GM21526 (cell line): ENCODE measurements around the gene TMEM245.

Experiments used
- ATAC-seq: cut with Tn5 transposase; IDR thresholded peaks from one replicate; pipeline ENCODE4 v1.9.1; 2021; ENCODE audit warnings: moderate library complexity; ENCODE audit not compliant: unreplicated experiment, low FRiP score

Gene TMEM245

DNA sequence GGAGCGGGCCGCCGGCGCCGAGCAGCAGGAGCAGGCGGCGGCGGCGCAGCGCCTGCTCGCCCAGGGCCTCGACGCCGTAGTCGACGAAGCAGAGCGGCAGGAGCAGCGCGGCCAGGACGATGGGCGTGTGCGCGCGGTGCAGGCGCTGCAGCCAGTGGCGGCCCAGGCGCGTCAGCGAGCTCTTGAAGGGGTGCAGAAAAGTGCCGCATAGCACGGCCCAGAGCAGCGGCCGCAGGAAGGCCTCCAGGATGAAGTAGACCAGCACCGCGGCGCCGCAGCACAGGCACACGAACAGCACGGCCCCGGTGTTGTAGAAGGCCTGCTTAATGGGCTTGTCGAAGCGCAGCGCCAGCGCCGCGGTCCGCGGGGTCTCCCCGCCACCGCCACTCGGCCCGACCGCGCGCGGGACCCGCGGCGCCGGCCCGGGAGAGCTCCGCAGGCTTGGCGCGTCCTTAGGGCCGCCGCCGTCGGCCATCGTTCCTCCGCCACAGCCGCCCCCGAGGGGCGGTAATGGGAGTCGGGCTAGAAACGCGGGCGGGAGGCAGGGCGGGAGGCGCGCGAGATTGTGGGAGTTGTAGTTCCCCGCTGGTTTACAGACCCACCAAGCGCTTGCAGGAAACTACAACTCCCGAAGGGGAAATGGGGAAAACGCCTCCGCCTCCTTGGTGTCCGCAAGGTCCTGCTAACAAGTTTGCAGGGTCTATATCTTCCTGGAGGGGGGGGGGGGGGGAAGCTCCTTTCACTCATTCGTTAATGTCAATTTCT lies at the start of gene TMEM245:
Gene TMEM245 (minus strand): TSS at position 509 of the 765 bp plus-strand sequence. CDS start 34 bp downstream, at position 475.
- ATAC-seq = peak; percentile 86

DNA sequence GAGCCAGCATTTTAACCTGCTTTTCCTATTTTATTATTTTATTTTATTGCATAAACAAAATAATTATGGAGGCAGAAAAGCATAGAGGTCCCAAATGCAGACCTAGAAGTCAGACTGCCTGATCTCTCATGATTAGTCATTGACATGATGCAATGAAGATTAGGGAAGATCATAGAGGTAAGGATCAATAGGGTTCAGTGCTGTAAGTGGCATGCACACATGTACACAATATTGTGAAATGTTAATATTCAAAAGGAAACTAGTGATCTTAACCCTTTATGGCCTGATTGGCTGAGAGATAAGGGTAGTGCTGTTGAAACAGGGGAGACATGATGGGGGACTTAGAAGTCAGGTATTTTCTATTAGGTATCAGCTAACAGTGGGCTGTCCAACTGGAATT lies 48.4 kb upstream of the TMEM245 start:
- ATAC-seq = no peak

DNA sequence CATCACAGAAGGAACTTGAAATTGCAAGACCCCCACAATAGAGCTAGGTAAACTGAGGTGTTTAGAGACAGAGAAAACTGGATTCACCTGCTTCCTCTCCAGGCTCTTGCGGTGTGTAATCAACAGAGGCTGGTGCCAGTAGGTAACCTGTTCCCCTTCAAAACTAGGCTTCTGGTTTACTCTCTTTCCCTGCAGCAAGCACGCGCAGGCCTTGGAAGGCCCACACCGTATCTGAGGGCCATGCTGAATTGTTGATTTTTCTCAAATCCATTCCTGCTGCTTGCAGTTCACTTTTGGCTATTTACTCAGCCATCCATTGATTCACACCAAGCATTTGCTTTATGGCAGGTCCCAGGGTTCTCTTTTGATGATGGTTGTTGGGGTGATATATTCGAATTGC lies 48.0 kb upstream of the TMEM245 start:
- no peak for ATAC-seq

DNA sequence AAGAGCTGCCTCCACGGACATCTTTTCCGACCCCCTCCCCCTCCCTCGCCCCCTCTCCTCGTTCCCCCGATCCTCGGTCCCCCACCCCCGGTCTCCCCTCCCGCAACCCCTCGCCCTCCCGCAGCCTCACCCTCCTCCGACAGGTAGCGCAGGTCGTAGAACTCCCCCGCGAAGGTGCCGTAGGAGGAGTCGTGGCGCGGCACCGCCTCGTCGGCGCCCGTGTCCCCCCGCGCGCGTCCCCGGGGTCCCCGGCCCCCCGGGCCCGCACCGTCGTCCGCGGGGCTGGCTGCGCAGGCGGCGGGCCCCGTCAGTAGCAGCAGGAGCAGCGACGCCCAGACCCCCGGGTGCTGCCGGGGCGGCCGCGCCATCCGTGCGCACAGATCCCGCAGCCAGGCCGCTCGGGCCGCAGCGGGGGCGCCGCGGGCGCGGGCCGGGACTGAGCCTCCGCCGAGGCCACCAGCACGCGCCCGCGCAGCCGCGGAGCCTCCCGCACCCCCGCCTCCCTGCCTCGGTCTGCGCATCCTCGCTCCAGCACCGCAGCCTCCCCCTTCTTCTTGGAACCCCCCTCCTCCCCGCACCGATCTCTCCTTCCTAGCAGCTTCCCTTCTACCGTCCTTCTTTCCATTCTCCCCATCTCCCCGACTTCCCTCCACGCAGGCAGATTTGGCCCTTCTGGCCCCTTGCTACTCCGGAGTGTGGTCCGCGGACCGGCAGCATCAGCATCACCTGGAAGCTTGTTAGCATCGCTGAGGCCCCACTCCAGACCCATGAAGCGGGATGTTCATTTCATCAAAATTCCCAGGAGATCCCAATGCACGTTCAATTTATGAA lies 47.2 kb upstream of the TMEM245 start, which contains the start of gene FRRS1L:
Gene FRRS1L (minus strand): TSS at position 479 of the 831 bp plus-strand sequence. CDS start 111 bp downstream, at position 368.
- no peak for ATAC-seq

DNA sequence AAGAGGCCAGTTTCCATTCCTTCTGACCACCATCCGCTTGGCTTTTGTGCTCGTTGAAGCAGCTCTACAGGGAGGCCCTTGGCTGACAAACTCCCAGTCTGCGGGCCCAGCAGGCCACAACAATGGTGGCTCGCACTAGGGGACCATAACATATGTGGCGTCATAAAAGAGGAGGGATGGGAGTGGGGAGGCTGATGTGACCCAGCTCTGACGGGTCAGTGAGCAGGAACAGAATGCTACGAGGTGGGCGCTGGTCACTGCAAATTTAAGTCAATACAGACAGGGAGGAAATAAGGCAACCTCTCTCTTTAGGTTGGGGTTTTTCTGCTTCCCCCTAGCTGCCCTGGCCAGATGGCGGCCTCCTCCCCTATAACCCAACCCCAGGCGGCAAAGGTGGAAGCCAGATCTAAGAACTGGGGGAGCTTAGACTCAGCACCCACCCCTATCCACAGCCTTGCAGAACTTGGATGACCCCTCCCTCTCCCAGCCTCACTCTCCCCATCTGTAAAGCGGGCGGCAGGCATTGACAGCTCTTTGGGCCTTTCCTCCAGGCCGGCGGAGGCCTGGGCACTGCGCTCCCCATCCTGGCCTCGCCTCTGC lies 46.5 kb upstream of the TMEM245 start:
- ATAC-seq = no peak

DNA sequence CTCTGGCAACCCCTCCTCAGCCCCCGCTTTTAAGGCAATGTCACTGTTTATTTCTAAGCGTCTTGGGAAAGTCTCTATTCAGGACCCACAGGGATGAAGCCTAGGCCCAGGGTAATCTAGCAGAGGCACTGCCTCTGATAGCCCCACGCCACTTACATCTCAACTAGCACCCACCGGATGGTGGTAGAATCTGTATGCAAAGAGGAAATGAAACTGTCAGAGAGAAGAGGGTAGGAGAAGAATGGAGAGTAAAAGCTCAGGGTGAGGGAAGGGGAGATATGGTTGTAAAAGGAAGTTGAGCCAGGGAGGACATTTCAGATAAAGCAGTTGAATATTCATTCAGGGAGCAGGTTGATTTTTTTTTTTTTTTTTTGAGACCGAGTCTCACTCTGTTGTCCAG lies 44.3 kb upstream of the TMEM245 start:
- peak; percentile 52 for ATAC-seq

DNA sequence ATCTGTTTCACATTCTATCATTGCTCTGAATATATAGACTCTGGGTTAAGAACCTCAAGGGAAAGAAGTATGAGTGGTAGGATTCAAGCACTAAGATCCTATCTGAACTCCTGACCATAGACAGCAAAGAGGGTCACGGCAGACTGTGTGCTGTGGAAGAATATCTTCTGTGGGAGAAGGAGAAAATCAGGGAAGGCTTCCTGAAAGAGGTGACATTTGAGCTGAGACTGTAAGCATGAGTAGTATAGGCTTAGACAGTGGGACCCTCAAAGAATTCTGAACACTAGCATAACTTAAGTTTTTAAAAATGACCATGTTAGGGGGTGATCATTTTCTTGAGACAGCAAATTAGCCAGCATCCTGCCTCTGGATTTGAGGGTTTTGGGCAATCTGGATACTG lies 43.4 kb upstream of the TMEM245 start:
- ATAC-seq = no peak

DNA sequence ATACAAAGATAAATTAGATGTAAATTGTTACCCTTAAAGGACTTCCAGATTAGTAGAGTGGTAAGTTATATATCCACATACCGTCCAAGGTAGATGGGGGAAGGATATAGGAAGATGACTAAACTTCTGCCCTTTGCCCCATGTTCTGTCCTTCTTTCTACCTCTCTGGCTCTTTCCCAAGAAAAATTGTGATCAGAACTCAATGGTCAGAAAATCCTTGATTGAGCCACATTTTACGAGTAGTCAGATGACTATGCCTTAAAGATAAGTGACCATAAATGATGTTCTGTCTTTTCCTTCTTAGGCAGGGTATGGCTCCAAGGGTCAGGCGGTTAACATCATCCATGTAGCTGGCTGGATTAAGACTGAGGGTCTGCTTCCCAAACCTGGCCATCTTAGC lies 42.9 kb upstream of the TMEM245 start:
- no peak for ATAC-seq

DNA sequence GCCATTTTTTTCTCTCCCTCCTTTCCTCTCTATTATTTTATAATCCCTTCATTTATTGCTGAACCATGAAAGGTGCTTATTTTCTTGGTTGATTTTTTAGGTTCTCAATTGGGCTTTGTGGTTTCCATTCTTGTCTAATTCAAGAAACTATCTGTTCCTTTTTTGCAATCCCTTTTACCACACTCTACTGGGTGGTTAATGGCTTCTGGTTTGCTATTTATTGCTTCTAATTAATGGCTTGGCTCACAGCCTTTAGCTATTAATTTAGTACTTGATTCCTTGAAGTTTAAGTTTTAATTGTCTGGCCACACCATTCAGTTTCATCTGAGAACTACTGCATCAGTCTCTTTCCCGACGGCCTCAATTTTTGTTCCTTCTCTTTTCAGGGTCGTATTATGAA lies 41.7 kb upstream of the TMEM245 start:
- ATAC-seq = no peak

DNA sequence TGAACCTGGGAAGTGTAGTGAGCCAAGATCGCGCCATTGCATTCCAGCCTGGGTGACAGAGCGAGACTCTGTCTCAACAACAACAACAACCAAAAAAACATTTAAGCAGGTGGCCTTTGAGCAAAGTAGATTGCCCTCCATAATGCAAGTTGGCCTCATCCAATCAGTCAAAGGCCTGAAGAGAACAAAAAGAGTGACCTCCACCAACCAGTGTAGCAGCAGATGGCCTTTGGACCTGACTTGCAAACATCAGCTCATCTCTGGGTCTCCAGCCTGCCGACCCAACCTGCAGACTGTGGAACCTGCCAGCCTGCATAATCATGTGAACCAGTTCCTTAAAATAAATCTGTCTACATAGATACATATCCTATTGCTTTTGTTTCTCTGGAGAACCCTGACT lies 39.8 kb upstream of the TMEM245 start:
- no peak for ATAC-seq

DNA sequence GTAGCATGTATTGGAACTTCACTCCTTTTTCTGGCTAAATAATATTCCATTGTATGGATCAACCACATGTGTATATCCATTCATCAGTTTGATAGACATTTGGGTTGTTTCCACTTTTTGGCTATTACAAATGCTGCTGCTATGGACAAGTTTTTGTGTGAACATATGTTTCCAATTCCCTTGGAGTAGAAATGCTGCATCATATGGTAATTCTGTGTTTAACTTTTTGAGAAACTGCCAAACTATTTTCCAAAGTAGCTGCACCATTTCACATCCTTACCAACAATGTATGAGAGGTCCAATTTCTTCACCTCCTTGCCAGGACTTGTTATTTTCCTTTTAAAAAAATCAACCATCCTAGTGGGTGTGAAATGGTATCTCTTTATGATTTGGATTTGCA lies 38.9 kb upstream of the TMEM245 start:
- ATAC-seq = no peak

DNA sequence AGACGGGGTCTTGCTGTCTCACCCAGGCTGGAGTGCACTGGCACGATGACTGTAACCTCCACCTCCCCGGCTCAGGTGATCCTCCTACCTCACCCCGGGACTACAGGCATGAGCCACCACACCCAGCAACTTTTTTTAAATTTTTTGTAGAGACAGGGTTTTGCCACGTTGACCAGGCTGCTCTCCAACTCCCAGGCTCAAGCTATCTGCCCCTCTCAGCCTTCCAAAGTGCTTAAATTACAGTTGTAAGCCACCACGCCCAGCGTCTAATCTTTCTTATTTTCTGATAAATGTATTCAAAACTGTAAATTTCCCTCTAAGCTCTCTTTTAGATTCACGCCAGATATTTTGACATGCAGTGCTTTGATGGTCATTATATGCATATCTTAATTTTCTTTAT lies 37.0 kb upstream of the TMEM245 start:
- ATAC-seq = no peak

DNA sequence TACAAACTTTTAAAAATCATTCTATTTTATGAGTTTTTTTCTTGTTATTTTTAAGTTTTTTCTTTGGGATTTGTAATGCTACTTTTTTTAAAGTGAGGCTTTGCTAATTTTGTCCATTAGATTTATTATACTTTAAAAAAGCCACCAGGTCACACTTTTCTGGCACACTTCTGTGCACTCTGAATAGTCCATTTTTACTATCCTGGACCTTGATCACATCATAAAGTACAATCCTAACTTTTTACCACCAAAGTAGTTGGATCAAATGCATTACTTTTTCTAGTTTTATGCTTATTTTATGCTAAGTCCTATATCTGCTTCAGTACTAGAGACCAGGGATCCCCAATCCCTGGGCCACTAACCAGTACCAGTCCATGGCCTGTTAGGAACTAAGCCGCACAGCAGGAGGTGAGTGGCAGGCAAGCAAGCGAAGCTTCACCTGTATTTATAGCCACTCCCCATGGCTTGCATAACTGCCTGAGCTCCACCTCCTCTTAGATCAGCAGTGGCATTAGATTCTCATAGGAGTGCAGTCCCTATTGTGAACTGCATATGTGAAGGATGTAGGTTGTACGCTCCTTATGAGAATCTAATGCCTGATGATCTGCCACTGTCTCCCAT lies 31.3 kb upstream of the TMEM245 start:
- no peak for ATAC-seq

DNA sequence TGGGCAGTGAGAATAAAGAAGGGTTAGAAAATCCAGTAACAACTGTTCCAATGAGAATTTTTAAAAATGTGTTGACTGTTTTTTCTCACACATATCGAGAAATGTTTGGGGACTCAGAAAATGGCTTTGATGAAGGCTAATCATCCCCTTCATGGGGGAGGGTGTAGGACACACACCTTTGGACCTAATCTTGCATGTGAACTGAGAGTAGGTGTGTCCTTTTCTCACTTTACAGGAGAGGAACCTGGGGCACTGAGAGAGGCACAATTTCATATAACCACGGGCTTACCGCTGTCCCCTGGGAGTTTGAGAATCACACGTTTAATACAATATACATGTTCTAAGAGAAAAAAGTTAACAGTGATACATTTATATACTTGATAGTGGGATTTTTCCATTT lies 30.0 kb upstream of the TMEM245 start:
- ATAC-seq = no peak

DNA sequence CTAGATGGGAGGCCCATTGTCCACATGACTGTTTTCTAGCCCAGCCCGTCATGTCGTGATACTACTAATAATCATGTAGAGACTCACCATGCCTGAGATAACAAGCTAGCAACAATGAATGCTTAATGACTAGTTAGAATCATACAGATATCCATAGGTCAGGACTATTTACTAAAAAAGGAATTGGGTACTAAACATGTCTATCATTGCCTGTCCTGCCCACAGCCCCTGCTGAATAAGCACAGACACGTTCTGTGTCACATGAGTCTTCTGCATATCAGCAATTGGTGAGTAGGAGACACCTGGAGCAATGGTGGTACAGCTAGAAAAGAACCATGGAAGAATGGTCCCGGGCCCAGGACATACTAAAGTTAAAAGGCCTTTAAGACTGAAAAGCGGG lies 29.3 kb upstream of the TMEM245 start:
- ATAC-seq = no peak

DNA sequence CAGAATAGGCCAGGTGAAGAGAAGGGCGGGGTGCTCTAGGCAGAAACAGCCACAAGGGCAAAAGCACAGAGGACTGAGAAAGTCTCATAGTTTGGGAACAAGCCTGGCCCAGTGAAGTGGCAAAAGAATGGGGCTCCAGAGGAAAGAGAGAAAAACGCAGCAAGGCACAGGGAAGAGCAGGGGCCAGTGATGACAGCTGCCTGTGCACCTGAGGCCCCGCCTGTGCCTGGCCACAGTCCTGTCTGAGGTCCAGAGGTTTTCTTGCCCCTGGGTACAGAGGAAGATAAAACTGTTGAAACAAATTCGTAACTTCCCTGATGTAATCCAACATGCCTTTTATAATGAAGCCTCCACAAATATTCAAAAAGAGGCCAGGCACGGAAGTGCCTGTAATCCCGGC lies 25.3 kb upstream of the TMEM245 start:
- ATAC-seq = no peak

DNA sequence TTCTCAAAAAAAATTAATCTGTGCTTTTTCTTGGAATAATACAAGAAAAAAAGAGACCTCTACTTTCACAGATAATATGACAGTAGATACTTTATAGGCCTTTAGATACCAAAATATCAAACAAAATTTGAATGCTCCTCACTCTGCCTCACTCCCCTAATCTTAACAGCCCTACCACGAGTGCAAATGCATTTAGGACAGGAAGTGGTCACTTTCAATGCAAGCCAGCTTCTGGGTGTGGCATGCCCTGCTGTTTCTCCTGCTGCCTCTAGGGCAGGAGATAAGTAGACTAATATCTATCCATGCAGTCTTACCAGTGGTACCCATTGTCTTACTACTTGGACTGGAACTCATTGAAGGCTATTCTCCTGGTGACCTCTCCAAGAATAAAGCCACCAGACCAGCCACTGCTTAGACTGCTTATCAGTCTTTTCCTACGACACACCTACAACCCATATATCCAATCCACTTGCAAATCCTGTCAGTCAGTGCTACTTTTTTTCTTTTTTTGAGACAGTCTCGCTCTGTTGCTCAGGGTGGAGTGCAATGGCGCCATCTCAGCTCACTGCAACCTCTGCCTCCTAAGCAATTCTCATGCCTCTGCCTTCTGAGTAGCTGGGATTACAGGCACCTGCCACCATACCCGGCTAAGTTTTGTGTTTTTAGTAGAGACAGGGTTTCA lies 24.3 kb upstream of the TMEM245 start:
- ATAC-seq = peak; percentile 97

DNA sequence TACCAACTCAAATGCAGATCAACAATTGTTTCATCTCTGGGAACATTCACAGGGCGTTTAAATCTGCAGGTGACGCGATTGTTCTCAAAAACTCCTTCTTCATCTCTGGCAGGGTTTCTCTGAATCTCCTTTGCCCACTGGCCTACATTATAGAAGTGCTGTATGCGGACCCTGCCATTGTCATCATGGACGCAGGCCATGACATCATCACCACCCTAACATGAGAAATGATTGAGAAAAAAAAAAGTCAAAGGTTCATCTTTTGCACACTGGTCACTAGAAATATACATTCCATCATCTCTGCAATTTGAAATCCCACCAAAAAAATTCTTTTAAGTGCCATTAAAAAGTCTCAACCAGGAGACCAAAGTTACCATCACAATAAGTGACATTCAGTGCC lies 21.6 kb upstream of the TMEM245 start:
- ATAC-seq = no peak

DNA sequence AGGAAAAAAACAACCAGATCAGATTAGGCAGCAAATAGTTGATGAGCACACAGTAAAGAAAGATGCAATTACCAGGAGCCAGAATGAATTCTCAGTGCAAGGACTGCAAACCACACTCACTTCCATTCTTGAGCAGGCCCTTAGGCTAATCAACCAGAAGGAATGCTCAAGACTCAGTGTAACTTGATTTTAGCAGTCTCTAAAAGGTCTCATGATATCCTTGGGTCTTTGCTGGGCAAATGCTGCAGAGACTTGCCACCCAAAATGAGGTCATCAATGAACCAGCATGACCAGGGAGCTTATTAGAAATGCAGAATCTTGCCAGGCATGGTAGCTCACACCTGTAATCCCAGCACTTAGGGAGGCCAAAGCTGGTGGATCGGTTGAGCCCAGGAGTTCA lies 20.1 kb upstream of the TMEM245 start:
- no peak for ATAC-seq

DNA sequence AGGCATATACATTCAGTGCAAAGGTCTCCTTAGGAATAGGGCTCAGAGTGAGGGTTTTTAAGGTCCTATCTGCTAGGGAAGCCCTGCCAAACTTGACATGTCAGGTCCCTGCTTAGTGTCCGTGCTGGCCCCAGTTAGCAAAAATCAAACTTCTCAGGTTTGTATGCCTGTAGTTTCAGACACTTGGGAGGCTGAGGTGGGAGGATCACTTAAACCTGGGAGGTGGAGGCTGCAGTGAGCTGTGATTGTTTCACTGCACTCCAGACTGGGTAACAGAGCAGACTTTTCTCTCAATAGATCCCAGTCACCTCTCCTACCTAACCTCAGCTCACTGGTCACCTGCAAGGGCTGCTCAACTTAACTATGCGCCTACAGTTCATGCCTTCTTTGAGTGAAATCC lies 18.7 kb upstream of the TMEM245 start:
- no peak for ATAC-seq
